Activated T-helper 1 cell treated with anti-CD3 and anti-CD28 coated beads, Interleukin-12 subunit alpha, Interleukin-12 subunit beta, Interleukin-2, Interleukin-4 antibody, amounts not matched to agents 30 ng/mL and 10 ng/mL and 1 ng/mL, durations not matched to agents 14 hours and 24 hours and 36 hours (primary cell): ENCODE data around the gene BANP. TPM values are rescaled to one million over a fixed set of nuclear protein-coding genes. Genes with fewer than 3 reads are reported as not detected.

Experiments used
- DNase-seq: peaks from one replicate; pipeline ENCODE4 v3.0.0; 2021; ENCODE audit warnings: low spot score
- H3K27ac Mint-ChIP-seq: one replicate; pipeline ENCODE4 v1.8.0; 2021; ENCODE audit warnings: mild to moderate bottlenecking, mixed read lengths
- H3K27me3 Mint-ChIP-seq: one replicate; pipeline ENCODE4 v1.8.0; 2022; ENCODE audit warnings: mild to moderate bottlenecking, moderate library complexity, mixed read lengths; ENCODE audit not compliant: insufficient read depth
- H3K36me3 Mint-ChIP-seq: one replicate; pipeline ENCODE4 v1.8.0; 2021; ENCODE audit warnings: low read depth, mixed read lengths
- H3K4me1 Mint-ChIP-seq: one replicate; pipeline ENCODE4 v1.8.0; 2021; ENCODE audit warnings: low read depth, mixed read lengths
- H3K4me3 Mint-ChIP-seq: one replicate; pipeline ENCODE4 v1.8.0; 2021; ENCODE audit warnings: mild to moderate bottlenecking, moderate library complexity, mixed read lengths
- H3K9me3 Mint-ChIP-seq: one replicate; pipeline ENCODE4 v1.8.0; 2021; ENCODE audit warnings: mixed read lengths
- intact Hi-C: fragments of 100-400 bp; cut with micrococcal nuclease; formaldehyde crosslinking; loops from one replicate; pipeline ENCODE4 v1.15.1; 2024
- total RNA-seq: library from RNA; stranded (reverse); gene quantifications from 2 replicates; pipeline ENCODE4 v1.2.3, GENCODE V29; 2022

Gene BANP
- total RNA-seq, 1 donor from 2014 or later = 35.5 TPM

- Mint-ChIP-seq H3K4me3 (peak overlapping the region; percentile 65), H3K27me3 (peaks cover 5% of the 10 kb centered on the region), H3K36me3 (peaks cover 11% of the 10 kb centered on the region), H3K4me1 (peaks cover 26% of the 10 kb centered on the region), H3K27ac (peak overlapping the region; percentile 82), H3K9me3 (no peaks in the 10 kb centered on the region)
- intact Hi-C loops = no loop called here
- DNase-seq = no peak
These were observed 2.5 kb upstream of the BANP start for GRCh38 chr16:87948735-87949070.

GRCh38 chr16:87949071-87949744 lies 2.0 kb upstream of the BANP start:
- intact Hi-C loops = no loop called here
- Mint-ChIP-seq H3K36me3 (peaks cover 16% of the 10 kb centered on the region), H3K27ac (peak overlapping the region; percentile 38), H3K27me3 (peaks cover 5% of the 10 kb centered on the region), H3K9me3 (no peaks in the 10 kb centered on the region), H3K4me1 (peaks cover 31% of the 10 kb centered on the region), H3K4me3 (peak overlapping the region; percentile 65)
- DNase-seq = no peak

- Mint-ChIP-seq H3K9me3 (no peaks in the 10 kb centered on the region), H3K4me3 (peak overlapping the region; percentile 92), H3K27me3 (no peaks in the 10 kb centered on the region), H3K36me3 (peaks cover 21% of the 10 kb centered on the region), H3K4me1 (peaks cover 58% of the 10 kb centered on the region), H3K27ac (peak overlapping the region; percentile 87)
- no peak for DNase-seq
- intact Hi-C loops = loop anchor here (1.0 to 10.0 kb wide), 10 partner anchors 57 to 753 kb away; partner anchors contain the start of genes CTU2, KLHDC4, MAP1LC3B and RNF166
These were observed 611 bp downstream of the BANP start for GRCh38 chr16:87951552-87952538.

- DNase-seq = no peak
- Mint-ChIP-seq H3K9me3 (no peaks in the 10 kb centered on the region), H3K27ac (peak overlapping the region; percentile 5), H3K4me1 (peaks cover 62% of the 10 kb centered on the region), H3K4me3 (peak overlapping the region; percentile 92), H3K27me3 (no peaks in the 10 kb centered on the region), H3K36me3 (peaks cover 26% of the 10 kb centered on the region)
- intact Hi-C loops = loop anchor here (10.0 kb wide), 1 partner anchor 752 kb away; the partner anchor contains the start of genes CTU2 and RNF166
These were observed 1.5 kb downstream of the BANP start for GRCh38 chr16:87952751-87953150.

- intact Hi-C loops = loop anchor here (10.0 kb wide), 1 partner anchor 751 kb away; the partner anchor contains the start of genes CTU2 and RNF166
- Mint-ChIP-seq H3K4me1 (peaks cover 59% of the 10 kb centered on the region), H3K27me3 (no peaks in the 10 kb centered on the region), H3K9me3 (no peaks in the 10 kb centered on the region), H3K36me3 (peaks cover 27% of the 10 kb centered on the region), H3K4me3 (peak overlapping the region; percentile 82), H3K27ac (peak overlapping the region; percentile 87)
- no peak for DNase-seq
These were observed 2.3 kb downstream of the BANP start for GRCh38 chr16:87953308-87954215.

- no peak for DNase-seq
- Mint-ChIP-seq H3K4me3 (peak overlapping the region; percentile 82), H3K36me3 (peaks cover 27% of the 10 kb centered on the region), H3K9me3 (no peaks in the 10 kb centered on the region), H3K27ac (peak overlapping the region; percentile 87), H3K4me1 (peaks cover 56% of the 10 kb centered on the region), H3K27me3 (no peaks in the 10 kb centered on the region)
- intact Hi-C loops = loop anchor here (10.0 kb wide), 1 partner anchor 750 kb away; the partner anchor contains the start of genes CTU2 and RNF166
These were observed 3.1 kb downstream of the BANP start for GRCh38 chr16:87954361-87954760.

- H3K27me3 Mint-ChIP-seq = no peaks in the 10 kb centered on the region
- peaks cover 27% of the 10 kb centered on the region for H3K36me3 Mint-ChIP-seq
- peaks cover 56% of the 10 kb centered on the region for H3K4me1 Mint-ChIP-seq
- H3K27ac Mint-ChIP-seq = no peak overlapping the region
- H3K9me3 Mint-ChIP-seq = no peaks in the 10 kb centered on the region
- no peak for DNase-seq
- no peak overlapping the region for H3K4me3 Mint-ChIP-seq
- intact Hi-C loops = loop anchor here (10.0 kb wide), 1 partner anchor 750 kb away; the partner anchor contains the start of genes CTU2 and RNF166
These were observed 3.6 kb downstream of the BANP start for GRCh38 chr16:87954826-87955225.

GRCh38 chr16:87955302-87956097 lies 4.3 kb downstream of the BANP start:
- H3K4me1 Mint-ChIP-seq = peaks cover 62% of the 10 kb centered on the region
- H3K36me3 Mint-ChIP-seq = peaks cover 27% of the 10 kb centered on the region
- H3K27me3 Mint-ChIP-seq = no peaks in the 10 kb centered on the region
- no peaks in the 10 kb centered on the region for H3K9me3 Mint-ChIP-seq
- intact Hi-C loops = loop anchor here (1.0 to 10.0 kb wide), 5 partner anchors 26 to 749 kb away; partner anchors contain the start of genes CTU2 and RNF166
- peak overlapping the region; percentile 78 for H3K4me3 Mint-ChIP-seq
- no peak for DNase-seq
- peak overlapping the region; percentile 98 for H3K27ac Mint-ChIP-seq

- DNase-seq = no peak
- Mint-ChIP-seq H3K4me1 (peaks cover 62% of the 10 kb centered on the region), H3K27me3 (no peaks in the 10 kb centered on the region), H3K4me3 (peak overlapping the region; percentile 78), H3K36me3 (peaks cover 27% of the 10 kb centered on the region), H3K9me3 (no peaks in the 10 kb centered on the region), H3K27ac (peak overlapping the region; percentile 98)
- intact Hi-C loops = loop anchor here (1.0 to 10.0 kb wide), 5 partner anchors 25 to 749 kb away; partner anchors contain the start of genes CTU2 and RNF166
These were observed 4.8 kb downstream of the BANP start for GRCh38 chr16:87956098-87956364.

- Mint-ChIP-seq H3K36me3 (peaks cover 31% of the 10 kb centered on the region), H3K27ac (peak overlapping the region; percentile 98), H3K27me3 (no peaks in the 10 kb centered on the region), H3K4me3 (peak overlapping the region; percentile 78), H3K9me3 (no peaks in the 10 kb centered on the region), H3K4me1 (peaks cover 62% of the 10 kb centered on the region)
- peak; percentile 72 for DNase-seq
- intact Hi-C loops = loop anchor here (1.0 to 10.0 kb wide), 5 partner anchors 25 to 748 kb away; partner anchors contain the start of genes CTU2 and RNF166
These were observed 5.4 kb downstream of the BANP start for GRCh38 chr16:87956365-87957231.
